HepG2 (cell line): Measurements from ENCODE around the gene TMEM117. TPM values are rescaled to one million over a fixed set of nuclear protein-coding genes. Genes with fewer than 3 reads are reported as not detected.
A peak's percentile ranks its signal among the peaks of the same experiment; 100 is the strongest.

Experiments used
- ATF1 ChIP-seq: IDR thresholded peaks from 2 replicates; pipeline ENCODE4 v1.6.1; 2016; ENCODE audit warnings: mild to moderate bottlenecking, control low read depth
- DMAP1 ChIP-seq: IDR thresholded peaks from 2 replicates; pipeline ENCODE4 v1.6.1; 2016
- E2F2 ChIP-seq: sonication (generic); formaldehyde crosslinking; IDR thresholded peaks from 2 replicates; pipeline ENCODE4 v1.4.0; 2020; ENCODE audit warnings: missing genetic modification reagents, borderline replicate concordance
- EEA1 ChIP-seq: sonication (generic); formaldehyde crosslinking; IDR thresholded peaks from 2 replicates; pipeline ENCODE4 v1.5.1; 2020; ENCODE audit warnings: mild to moderate bottlenecking, missing genetic modification reagents, borderline replicate concordance
- EHMT2 ChIP-seq: fragments of 200-600 bp; sonication (generic); IDR thresholded peaks from 2 replicates; pipeline ENCODE4 v1.7.0; 2017; ENCODE audit warnings: antibody characterized with exemption, low read depth, low read length, borderline replicate concordance
- HNF4A ChIP-seq: sonication (generic); formaldehyde crosslinking; IDR thresholded peaks from 2 replicates; pipeline ENCODE4 v1.4.0; 2020; ENCODE audit warnings: missing genetic modification reagents
- MIER3 ChIP-seq: IDR thresholded peaks from 2 replicates; pipeline ENCODE4 v1.6.1; 2016; ENCODE audit warnings: missing compliant biosample characterization, borderline replicate concordance
- MXD1 ChIP-seq: sonication (generic); formaldehyde crosslinking; IDR thresholded peaks from 2 replicates; pipeline ENCODE4 v1.4.0; 2020; ENCODE audit warnings: mild to moderate bottlenecking, missing genetic modification reagents
- SAFB2 ChIP-seq: sonication (generic); formaldehyde crosslinking; IDR thresholded peaks from 2 replicates; pipeline ENCODE4 v1.5.1; 2020; ENCODE audit warnings: missing genetic modification reagents, low read depth, mild to moderate bottlenecking, borderline replicate concordance
- SATB2 ChIP-seq: sonication (generic); formaldehyde crosslinking; IDR thresholded peaks from 2 replicates; pipeline ENCODE4 v1.5.0; 2020; ENCODE audit warnings: missing genetic modification reagents
- SNAPC2 ChIP-seq: sonication (generic); formaldehyde crosslinking; IDR thresholded peaks from 2 replicates; pipeline ENCODE4 v1.8.1; 2022; ENCODE audit warnings: mild to moderate bottlenecking, missing genetic modification reagents
- TBP ChIP-seq: sonication (generic); formaldehyde crosslinking; IDR thresholded peaks from 2 replicates; pipeline ENCODE4 v1.5.0; 2020; ENCODE audit warnings: missing genetic modification reagents
- TEF ChIP-seq: sonication (generic); formaldehyde crosslinking; IDR thresholded peaks from 2 replicates; pipeline ENCODE4 v1.5.0; 2020; ENCODE audit warnings: missing genetic modification reagents
- TRAFD1 ChIP-seq: sonication (generic); formaldehyde crosslinking; IDR thresholded peaks from 2 replicates; pipeline ENCODE4 v1.5.1; 2020; ENCODE audit warnings: missing genetic modification reagents, mild to moderate bottlenecking, borderline replicate concordance
- UBTF ChIP-seq: sonication (generic); formaldehyde crosslinking; IDR thresholded peaks from 2 replicates; pipeline ENCODE4 v1.4.0; 2020; ENCODE audit warnings: mild to moderate bottlenecking, missing genetic modification reagents
- ZBTB26 ChIP-seq: IDR thresholded peaks from 2 replicates; pipeline ENCODE4 v1.6.1; 2016; ENCODE audit warnings: missing compliant biosample characterization, missing genetic modification reagents, borderline replicate concordance
- ZFX ChIP-seq: sonication (generic); formaldehyde crosslinking; IDR thresholded peaks from 2 replicates; pipeline ENCODE4 v1.4.0; 2020; ENCODE audit warnings: mild to moderate bottlenecking, low read depth, missing genetic modification reagents, moderate library complexity
- ZNF263 ChIP-seq: sonication (generic); formaldehyde crosslinking; IDR thresholded peaks from 2 replicates; pipeline ENCODE4 v1.4.0; 2020; ENCODE audit warnings: missing genetic modification reagents
- ZNF570 ChIP-seq: sonication (generic); formaldehyde crosslinking; IDR thresholded peaks from 2 replicates; pipeline ENCODE4 v1.4.0; 2020; ENCODE audit warnings: mild to moderate bottlenecking, missing genetic modification reagents, borderline replicate concordance
- ZNF614 ChIP-seq: IDR thresholded peaks from 2 replicates; pipeline ENCODE4 v1.6.1; 2018; ENCODE audit warnings: missing biosample characterization, missing genetic modification reagents, inconsistent platforms, borderline replicate concordance
- ZNF780A ChIP-seq: sonication (generic); formaldehyde crosslinking; IDR thresholded peaks from 2 replicates; pipeline ENCODE4 v1.8.0; 2022; ENCODE audit warnings: mild to moderate bottlenecking, missing genetic modification reagents, moderate library complexity
- ZNF784 ChIP-seq: sonication (generic); formaldehyde crosslinking; IDR thresholded peaks from 2 replicates; pipeline ENCODE4 v1.5.1; 2020; ENCODE audit warnings: missing genetic modification reagents, mild to moderate bottlenecking, borderline replicate concordance
- polyA plus RNA-seq, 8 experiments: library from polyadenylated mRNA; depleted of rRNA in 3 of 8; stranded (reverse) in 7 of 8; unstranded in 1 of 8; fragments of >200 nt; fragmentation: Illumina TruSeq in 4 of 8; extraction: Trizol in 4 of 8; gene quantifications; 2 replicates each; pipeline versions ENCODE4 v1.2.1 to v1.2.3, GENCODE V29; 2011 to 2016; ENCODE audit warnings: low read depth in 4 of 8, missing spikeins in 1 of 8, mixed read lengths in 1 of 8; ENCODE audit not compliant: insufficient read depth in 1 of 8
- total RNA-seq, 5 experiments: library from RNA; depleted of rRNA; stranded (reverse); fragments of >200 nt; fragmentation: Illumina TruSeq; extraction: Trizol; gene quantifications; 2 replicates each; pipeline ENCODE4 v1.2.3, GENCODE V29; 2016; ENCODE audit warnings: low read depth in 1 of 5

Gene TMEM117
- total and polyA plus RNA-seq, 2 of the 13 experiments (the other 11 are each of a cell fraction or from before 2014, with no cell fraction given) = 2.8 to 8.5 TPM

- no peak for TF ChIP-seq SAFB2 (CRISPR knock-in tag)
- no peak for TF ChIP-seq ZFX (CRISPR knock-in tag)
- no peak for TF ChIP-seq SNAPC2 (CRISPR knock-in tag)
- TF ChIP-seq ATF1 (CRISPR knock-in tag) = no peak
- TF ChIP-seq ZBTB26 (CRISPR knock-in tag) = no peak
- TF ChIP-seq UBTF (CRISPR knock-in tag) = no peak
- no peak for TF ChIP-seq SATB2
- TF ChIP-seq HNF4A (CRISPR knock-in tag) = peak; percentile 73
- no peak for TF ChIP-seq TBP (CRISPR knock-in tag)
- TF ChIP-seq MIER3 (CRISPR knock-in tag) = no peak
- TF ChIP-seq E2F2 = no peak
- no peak for TF ChIP-seq TEF
- TF ChIP-seq MXD1 (CRISPR knock-in tag) = no peak
- no peak for TF ChIP-seq ZNF614 (CRISPR knock-in tag)
- no peak for TF ChIP-seq ZNF263
- TF ChIP-seq ZNF570 = no peak
- TF ChIP-seq ZNF780A (CRISPR knock-in tag) = no peak
- TF ChIP-seq DMAP1 = no peak
- TF ChIP-seq ZNF784 (CRISPR knock-in tag) = no peak
- TF ChIP-seq EEA1 = no peak
- TF ChIP-seq EHMT2 = no peak
- TF ChIP-seq TRAFD1 = no peak
Observed at GRCh38 chr12:44436756-44437155, 600.9 kb downstream of the TMEM117 start (continued).
